HEK293T (cell line): ENCODE results near the gene PI4KA.
"Not testable (repeated sequence)": the region's sequence is repeated elsewhere in the genome, so short reads cannot be mapped to it uniquely, and the experiment has no call there.

Experiments
- CTCF ChIA-PET: fragments of 350-600 bp; formaldehyde crosslinking; extraction: SDS; loops from one replicate; lab custom pipeline; 2021; ENCODE audit warnings: antibody characterized with exemption, inconsistent platforms; lab: Yijun Ruan, JAX
- POLR2A ChIA-PET: fragments of 350-600 bp; formaldehyde crosslinking; extraction: SDS; loops from one replicate; lab custom pipeline; 2020; ENCODE audit warnings: antibody characterized with exemption, inconsistent platforms; lab: Yijun Ruan, JAX
- DNase-seq: peaks from one replicate; pipeline ENCODE4 v3.0.0; 2012; ENCODE audit warnings: mixed read lengths; ENCODE audit errors: extremely low spot score
- ARNT ChIP-seq: fragments of 450-650 bp; IDR thresholded peaks from 2 replicates; pipeline ENCODE4 v1.6.1; 2017; ENCODE audit warnings: mild to moderate bottlenecking
- BHLHE40 ChIP-seq: fragments of 450-650 bp; IDR thresholded peaks from 2 replicates; pipeline ENCODE4 v1.6.1; 2016; ENCODE audit warnings: mild to moderate bottlenecking, moderate library complexity, borderline replicate concordance
- CTBP1 ChIP-seq: fragments of 450-650 bp; IDR thresholded peaks from 2 replicates; pipeline ENCODE4 v1.6.1; 2016; ENCODE audit warnings: borderline replicate concordance
- ELF4 ChIP-seq: fragments of 450-650 bp; IDR thresholded peaks from 2 replicates; pipeline ENCODE4 v1.6.1; 2017; ENCODE audit warnings: antibody characterized with exemption
- FOXA1 ChIP-seq: fragments of 450-650 bp; IDR thresholded peaks from 2 replicates; pipeline ENCODE4 v1.6.1; 2016; ENCODE audit warnings: mild to moderate bottlenecking
- FOXK2 ChIP-seq: fragments of 450-650 bp; IDR thresholded peaks from 2 replicates; pipeline ENCODE4 v1.6.1; 2016; ENCODE audit warnings: mild to moderate bottlenecking
- FOXM1 ChIP-seq: fragments of 450-650 bp; IDR thresholded peaks from 2 replicates; pipeline ENCODE4 v1.6.1; 2017; ENCODE audit warnings: mild to moderate bottlenecking, borderline replicate concordance
- HDGF ChIP-seq: fragments of 450-650 bp; IDR thresholded peaks from 2 replicates; pipeline ENCODE4 v1.6.1; 2017; ENCODE audit warnings: antibody characterized with exemption, borderline replicate concordance
- L3MBTL2 ChIP-seq: fragments of 450-650 bp; conservative IDR thresholded peaks from 2 replicates; pipeline ENCODE4 v1.6.1; 2016; ENCODE audit warnings: mild to moderate bottlenecking
- LEF1 ChIP-seq: fragments of 450-650 bp; IDR thresholded peaks from 2 replicates; pipeline ENCODE4 v1.6.1; 2017; ENCODE audit warnings: mild to moderate bottlenecking, borderline replicate concordance
- NFRKB ChIP-seq: fragments of 450-650 bp; IDR thresholded peaks from 2 replicates; pipeline ENCODE4 v1.6.1; 2016; ENCODE audit warnings: mild to moderate bottlenecking, moderate library complexity
- SP1 ChIP-seq: fragments of 450-650 bp; IDR thresholded peaks from 2 replicates; pipeline ENCODE4 v1.6.1; 2017
- SUZ12 ChIP-seq: fragments of 450-650 bp; IDR thresholded peaks from 2 replicates; pipeline ENCODE4 v1.6.1; 2016; ENCODE audit warnings: mild to moderate bottlenecking
- TARDBP ChIP-seq: fragments of 450-650 bp; IDR thresholded peaks from 2 replicates; pipeline ENCODE4 v1.6.1; 2016
- ZNF384 ChIP-seq: fragments of 450-650 bp; IDR thresholded peaks from 2 replicates; pipeline ENCODE4 v1.6.1; 2016
- TF ChIP-seq, protein P1 (sequence below): fragments of 450-650 bp; IDR thresholded peaks from 2 replicates; pipeline ENCODE4 v1.6.1; 2016

PI4KA gene

DNA sequence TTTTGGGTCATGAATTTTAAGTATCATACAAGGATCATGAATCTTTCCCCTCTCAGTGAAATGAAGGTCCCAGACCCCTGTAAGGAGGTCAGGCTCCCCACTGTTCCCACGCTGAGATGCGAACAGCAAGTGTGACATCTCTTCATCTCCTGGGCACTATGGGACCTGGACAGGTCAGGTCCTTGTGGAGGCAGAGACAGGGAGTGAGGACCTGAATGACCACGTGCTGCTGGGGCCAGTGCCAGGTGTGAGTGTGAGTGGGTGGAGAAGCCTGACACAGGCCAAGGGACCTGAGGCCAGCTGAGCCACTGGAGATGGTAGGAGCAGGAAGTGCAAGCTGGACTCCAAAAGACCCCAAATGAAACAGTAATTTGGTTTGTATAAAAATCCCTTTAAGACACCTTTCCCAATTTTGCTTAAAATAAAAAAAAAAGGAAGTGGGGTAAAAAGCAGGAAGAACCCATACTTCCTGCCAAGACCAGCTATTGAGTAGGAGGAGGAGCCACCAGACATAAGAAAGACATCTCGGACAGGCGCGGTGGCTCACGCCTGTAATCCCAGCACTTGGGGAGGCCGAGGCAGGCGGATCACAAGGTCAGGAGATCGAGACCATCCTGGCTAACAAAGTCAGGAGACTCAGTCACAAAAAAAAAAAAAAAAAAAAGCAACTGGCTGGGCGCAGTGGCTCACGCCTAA is 120.1 kb downstream of the PI4KA start:
- no peak for DNase-seq
- POLR2A ChIA-PET: no interaction called here
- CTCF ChIA-PET: no interaction called here
- TF ChIP-seq FOXM1 (no peak), BHLHE40 (no peak), CTBP1 (no peak), SUZ12 (no peak), TARDBP (no peak)

DNA sequence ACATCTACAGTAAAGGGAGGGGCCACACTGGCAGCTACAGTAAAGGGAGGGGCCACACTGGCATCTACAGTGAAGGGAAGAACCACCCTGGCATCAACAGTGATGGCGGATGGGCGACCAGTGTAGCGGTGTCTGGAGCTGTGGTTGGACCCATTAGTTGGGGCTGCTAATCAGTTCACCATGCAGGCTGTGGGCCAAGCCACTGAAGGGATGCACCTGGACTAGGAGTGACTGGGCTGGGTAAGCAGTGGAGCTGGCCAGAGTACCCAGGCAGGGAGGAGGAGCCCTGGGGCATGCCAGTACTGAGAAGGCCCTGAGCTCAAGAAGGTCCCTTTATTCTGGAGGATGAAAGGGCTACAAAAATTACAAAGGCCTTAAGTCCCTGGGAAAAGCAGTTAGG is 121.7 kb downstream of the PI4KA start:
- POLR2A ChIA-PET, CTCF ChIA-PET, DNase-seq: not testable (repeated sequence)

DNA sequence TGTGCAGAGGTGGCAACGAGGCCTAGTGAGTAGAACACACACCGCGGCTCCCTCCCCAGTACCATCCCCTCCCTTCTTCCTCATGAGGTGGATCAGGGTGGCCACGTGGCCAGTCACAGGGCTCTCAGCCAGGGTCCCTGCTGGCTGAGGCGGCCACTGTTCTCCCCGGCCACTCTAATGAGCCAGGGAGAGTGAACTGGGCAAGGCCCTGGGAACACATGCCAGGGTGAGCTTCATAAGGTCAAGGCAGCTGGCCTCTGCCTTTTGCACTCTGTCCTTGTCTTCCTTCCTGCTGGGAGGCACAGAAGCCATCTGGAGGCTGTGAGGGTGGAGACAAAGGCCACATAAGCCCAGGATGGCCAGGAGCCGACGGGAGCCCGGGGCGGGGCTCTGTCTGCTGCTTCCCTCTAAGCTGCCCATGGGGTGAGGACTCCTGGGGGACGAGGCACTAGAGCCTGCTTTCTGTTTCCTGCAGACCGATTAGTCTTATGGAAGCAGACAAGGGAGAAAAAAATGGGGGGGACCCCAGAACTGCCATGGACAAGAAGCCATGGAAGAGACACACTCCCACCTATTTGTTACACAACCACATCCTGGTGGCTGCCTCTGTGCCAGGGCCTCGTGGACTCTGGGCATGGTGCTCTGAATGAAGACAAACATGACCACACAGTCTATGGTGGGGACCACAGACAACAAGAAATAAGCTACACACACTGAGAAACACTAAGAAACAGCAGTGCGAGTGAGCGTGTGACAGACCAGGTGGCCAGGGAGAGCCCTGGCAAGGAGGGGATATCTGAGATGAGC is 123.1 kb downstream of the PI4KA start:
- CTCF ChIA-PET, POLR2A ChIA-PET, DNase-seq: not testable (repeated sequence)

DNA sequence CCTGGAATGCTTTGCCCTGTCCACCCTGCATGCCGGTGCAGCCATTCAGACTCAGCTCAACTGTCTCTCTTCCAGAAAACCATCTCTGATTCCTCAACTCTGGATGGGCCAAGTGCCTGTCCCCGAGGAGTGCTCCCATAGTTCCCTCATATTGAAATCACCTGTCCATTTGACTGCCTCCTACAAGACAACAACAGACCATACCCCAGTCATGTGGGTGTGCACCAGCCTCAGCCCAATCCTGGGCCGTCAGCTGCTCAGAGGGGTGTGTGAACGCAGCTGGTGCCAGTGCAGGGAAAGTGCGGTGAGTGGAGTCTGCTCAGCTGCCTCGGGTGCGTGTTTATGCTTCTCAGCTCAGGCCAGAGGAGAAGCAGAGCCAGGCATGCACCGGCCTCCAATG is 126.2 kb downstream of the PI4KA start:
- DNase-seq, POLR2A ChIA-PET, CTCF ChIA-PET: not testable (repeated sequence)

DNA sequence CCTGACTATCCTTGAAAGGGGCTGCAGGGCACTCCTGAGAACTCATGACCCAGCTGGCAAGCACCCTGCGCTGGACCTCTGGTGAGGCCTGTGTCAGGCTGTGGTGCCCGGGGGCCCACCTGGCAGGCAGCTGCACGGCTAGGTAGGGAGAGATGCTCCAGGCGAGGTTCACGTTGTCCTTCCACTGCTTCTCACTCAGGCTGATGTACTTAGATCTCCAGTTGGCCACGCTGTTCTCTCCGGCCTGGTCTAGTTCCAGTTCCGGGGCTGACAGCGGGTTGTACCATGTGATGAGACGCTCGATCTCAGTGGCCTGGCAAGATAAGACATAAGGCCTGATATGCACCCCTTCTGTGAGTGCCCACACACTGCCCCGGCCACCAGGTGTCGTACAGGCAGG is 129.4 kb downstream of the PI4KA start:
- POLR2A ChIA-PET: no interaction called here
- no peak for TF ChIP-seq ARNT
- TF ChIP-seq BHLHE40: no peak
- TF ChIP-seq L3MBTL2: no peak
- TF ChIP-seq NFRKB: no peak
- TF ChIP-seq FOXM1: no peak
- no peak for DNase-seq
- CTCF ChIA-PET: no interaction called here

DNA sequence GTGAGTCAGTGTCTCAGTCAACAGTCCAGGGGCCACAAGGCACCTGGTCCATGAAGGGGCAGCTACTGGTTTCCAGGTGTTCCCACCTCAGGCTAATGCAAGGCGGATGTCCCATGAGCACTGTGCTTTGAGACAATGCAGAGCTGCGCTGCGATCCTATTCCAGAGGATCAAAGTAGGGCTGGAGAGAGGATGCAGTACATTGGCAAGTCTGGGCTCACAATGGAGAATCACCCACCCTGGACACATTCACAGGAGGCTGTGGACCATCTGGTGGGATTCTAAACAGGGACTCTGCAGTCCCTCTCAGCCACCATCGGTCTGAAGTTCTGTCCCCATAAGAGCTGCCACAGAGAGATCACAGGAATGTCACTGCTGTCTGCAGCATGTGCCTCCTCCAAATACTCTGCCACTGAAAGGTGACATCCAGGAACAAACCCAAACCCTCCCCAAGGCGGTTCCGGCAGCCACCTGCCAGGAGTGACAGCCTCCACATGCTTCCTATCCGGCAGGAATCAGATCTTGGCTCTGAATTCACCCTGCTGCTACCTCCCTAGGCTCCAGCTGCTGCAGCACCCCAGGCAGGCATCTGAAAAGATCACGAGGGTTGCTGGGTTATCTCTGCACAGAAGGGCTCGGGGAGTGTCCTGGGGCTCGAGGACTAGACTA is 130.0 kb downstream of the PI4KA start:
- no peak for DNase-seq
- TF ChIP-seq SUZ12 (no peak), L3MBTL2 (no peak), FOXK2 (no peak), LEF1 (no peak), FOXA1 (no peak), TARDBP (no peak), CTBP1 (no peak), ARNT (no peak), ZNF384 (no peak), FOXM1 (no peak), ELF4 (no peak), HDGF (no peak)
- TF ChIP-seq, protein P1, sequence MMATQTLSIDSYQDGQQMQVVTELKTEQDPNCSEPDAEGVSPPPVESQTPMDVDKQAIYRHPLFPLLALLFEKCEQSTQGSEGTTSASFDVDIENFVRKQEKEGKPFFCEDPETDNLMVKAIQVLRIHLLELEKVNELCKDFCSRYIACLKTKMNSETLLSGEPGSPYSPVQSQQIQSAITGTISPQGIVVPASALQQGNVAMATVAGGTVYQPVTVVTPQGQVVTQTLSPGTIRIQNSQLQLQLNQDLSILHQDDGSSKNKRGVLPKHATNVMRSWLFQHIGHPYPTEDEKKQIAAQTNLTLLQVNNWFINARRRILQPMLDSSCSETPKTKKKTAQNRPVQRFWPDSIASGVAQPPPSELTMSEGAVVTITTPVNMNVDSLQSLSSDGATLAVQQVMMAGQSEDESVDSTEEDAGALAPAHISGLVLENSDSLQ: no peak
- ChIA-PET CTCF (no interaction called here), POLR2A (no interaction called here)

DNA sequence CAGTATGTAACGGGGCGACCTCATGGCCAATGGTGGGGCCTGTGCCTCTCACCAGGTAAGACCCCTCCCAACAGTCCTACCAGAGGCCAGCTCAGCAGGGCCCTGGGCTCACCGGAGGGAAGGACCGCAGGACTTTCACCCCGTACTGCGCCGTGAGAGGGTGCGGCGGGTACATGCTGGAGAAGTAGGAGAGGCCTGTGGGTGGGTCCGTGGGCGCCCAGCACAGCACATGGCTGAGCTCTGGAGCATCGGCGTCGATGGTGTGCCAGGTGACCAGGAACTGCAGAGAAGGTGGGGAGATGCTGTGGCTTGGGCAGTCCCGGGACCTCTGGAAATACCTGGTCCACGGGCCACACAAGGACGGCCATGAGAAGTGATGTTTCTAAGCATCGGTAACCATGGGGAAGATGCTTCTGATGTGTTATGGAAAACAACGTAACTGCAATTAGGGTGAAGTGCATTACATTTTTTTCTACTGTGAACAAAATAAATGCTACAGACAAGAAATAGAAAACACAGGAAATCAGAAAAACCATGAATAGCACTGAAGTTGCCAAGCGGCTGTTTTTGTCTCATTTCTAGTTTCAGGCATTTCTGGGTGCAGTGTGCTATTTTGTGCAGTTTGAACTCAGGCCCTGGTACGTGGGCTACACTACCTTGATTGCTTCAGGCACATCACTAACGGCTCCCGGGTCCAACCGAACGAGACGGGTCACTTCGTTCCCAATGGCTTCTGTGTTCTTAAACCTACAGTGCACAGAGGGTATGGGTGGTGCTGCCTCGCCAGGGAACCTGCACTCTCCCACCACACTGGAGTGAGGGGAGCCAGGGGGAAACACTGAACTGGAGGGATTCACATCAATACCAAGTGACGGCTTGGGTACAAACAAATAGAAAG is 131.2 kb downstream of the PI4KA start:
- ChIA-PET CTCF (no interaction called here), POLR2A (no interaction called here)

More for the DNA sequence above, 131.2 kb downstream of the PI4KA start:
- TF ChIP-seq FOXA1 (no peak), ELF4 (no peak), CTBP1 (no peak), SP1 (no peak), FOXK2 (no peak), HDGF (no peak), ZNF384 (no peak), L3MBTL2 (no peak), BHLHE40 (no peak), SUZ12 (no peak), TARDBP (no peak), NFRKB (no peak), FOXM1 (no peak), LEF1 (no peak), ARNT (no peak)
- TF ChIP-seq, protein P1: no peak
- DNase-seq: no peak
